ENCODE data around the gene ABLIM2.

ABLIM2 gene

DNA sequence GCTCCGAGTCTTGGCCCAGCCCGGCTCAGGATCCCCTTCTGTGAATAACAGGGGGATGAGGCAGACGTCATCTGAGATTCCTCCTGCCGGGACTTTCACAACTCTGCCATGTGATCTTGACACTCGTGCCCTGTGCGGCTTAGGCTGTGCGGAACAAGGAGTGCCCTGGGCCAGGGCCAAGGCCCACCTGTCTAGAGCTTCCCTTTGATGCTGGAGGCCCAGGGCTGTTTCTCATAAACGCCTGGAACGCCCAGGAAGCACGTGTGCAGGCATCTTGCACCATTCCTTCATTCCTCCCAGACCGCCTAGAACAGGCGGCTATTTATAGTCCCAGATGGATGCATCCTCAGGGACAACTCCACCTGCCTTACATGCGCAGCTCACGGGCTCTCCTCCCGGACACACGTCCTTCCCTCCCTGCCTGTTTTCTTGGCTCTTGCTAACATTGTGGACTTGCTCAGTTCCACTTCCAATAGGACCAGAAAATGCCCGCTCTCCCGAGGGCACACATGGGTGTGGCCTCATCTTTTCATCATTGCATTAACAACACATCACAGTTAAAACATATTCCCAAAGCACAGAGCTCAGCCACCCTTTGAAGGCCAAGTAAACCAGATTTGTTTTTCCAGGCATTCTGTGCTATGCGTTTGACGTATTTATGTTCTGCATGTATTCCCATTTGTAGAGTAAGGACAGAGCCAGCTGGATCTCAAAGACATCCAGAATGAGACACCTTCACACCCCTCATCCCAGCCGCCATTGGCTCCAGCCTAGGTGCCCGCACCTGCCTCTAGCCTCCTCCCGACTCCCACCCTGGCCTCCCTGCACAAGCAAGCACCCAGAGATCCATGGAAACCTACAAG, 57.2 kb downstream of the ABLIM2 start:
- no peak for DNase-seq

DNA sequence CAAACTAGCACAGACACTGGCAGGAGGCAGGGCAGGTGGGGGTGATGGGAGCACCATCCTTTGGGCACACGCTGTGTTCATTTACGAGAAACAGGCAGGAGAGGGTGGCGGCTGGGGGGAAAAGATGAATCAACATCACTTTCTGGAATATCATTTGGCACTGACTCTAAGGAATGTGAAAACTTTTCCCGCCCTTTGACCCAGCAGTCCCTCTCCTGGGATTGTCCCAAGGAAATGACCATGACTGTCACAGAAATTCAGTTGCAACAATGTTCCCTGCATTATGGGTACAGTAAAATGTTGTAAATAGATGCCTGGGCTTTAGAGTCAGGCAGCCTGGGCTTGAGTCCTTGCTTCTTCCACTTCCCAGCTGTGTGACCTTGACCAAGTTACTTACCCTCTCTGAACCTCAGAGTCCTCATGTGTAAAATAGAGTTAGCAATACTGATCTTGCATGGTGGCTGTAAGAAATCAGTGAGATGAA, 58.6 kb downstream of the ABLIM2 start:
- DNase-seq = no peak

- DNase-seq = no peak
Observed at GRCh38 chr4:8098506-8098905, 60.1 kb downstream of the ABLIM2 start.

- no peak for DNase-seq
Observed at GRCh38 chr4:8097721-8098345, 60.8 kb downstream of the ABLIM2 start.

DNA sequence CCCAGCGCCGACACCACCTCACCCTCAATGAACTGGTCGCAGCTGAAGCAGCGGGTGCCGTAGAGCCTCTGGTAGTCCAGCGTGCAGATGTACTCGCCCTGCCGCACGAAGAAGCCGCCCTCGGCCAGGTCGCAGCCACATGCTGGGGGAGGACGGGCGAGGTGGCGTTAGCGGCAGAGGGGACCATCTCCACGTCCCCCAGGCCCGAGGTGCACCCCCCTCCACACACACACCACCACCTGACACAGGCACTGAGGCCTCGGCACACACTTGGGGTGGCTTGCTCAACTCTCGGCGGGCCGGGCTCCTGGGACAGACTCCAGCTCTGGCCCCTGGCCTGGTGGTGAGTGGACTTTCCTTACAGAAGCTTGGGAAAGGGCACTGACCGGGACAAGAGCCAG, 61.5 kb downstream of the ABLIM2 start:
- DNase-seq = no peak

GRCh38 chr4:8096690-8097061, 61.9 kb downstream of the ABLIM2 start:
- DNase-seq = no peak

GRCh38 chr4:8095956-8096689, 62.5 kb downstream of the ABLIM2 start:
- no peak for DNase-seq

DNA sequence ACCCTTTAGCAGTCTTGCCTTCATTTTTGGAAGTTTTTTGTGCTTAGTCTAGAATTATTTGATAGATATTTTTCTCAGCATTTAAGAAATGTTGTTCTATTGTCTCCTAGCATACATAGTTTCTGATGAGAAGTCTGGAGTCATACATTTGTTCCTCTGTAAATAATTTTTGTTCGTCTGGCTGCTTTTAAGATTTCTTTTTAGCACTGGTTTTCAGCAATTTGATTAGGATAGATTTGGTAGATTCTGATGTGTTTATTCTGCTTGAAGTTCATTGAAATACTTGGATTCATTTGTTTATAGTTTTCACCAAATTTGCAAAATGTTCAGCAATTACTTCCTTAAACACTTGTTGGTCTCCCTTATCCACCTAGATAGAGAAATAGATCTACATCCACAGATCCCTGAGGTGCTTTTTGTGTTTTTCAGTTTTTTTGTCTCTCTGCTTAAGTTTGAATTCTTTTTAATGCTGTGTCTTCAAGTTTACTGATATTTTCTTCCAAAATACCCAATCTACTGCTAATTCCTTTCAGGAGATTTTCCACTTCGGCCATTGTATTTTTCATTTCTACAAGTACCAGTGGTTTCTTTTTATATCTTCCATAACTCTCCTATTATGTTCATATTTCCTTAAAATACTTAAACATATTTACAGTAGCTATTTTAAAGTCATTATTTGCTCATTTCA, 64.9 kb downstream of the ABLIM2 start:
- DNase-seq = no peak

- DNase-seq = no peak
Observed at GRCh38 chr4:8092282-8092681, 66.3 kb downstream of the ABLIM2 start.

DNA sequence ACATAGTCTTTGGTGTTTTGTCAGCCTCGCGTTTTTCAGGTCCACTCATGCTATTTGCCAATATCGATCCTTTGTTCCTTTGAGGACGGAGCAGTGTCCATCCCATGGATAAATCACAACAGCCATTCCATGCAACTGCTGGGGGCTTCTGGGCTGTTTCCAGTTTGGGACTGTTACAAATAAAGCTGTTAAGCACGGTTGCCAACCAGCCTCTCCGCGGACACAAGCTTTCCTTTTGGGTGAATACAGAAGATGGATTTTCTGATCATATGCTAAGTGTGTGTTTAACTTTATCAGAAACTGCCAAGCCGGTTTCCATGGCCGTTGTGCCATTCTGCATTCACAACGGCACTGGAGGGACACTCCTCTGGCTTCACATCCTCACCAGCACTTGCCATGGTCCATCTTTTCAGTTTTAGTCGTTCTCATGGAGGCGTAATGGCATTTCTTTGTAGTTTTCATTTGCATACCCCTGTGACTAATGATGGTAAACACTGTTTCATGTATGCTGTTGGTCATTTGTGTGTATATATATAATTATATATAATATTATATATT, 67.8 kb downstream of the ABLIM2 start:
- no peak for DNase-seq

GRCh38 chr4:8090312-8090711, 68.3 kb downstream of the ABLIM2 start:
- no peak for DNase-seq

GRCh38 chr4:8089862-8090261, 68.8 kb downstream of the ABLIM2 start:
- no peak for DNase-seq

- no peak for DNase-seq
Observed at GRCh38 chr4:8088966-8089491, 69.6 kb downstream of the ABLIM2 start.

DNA sequence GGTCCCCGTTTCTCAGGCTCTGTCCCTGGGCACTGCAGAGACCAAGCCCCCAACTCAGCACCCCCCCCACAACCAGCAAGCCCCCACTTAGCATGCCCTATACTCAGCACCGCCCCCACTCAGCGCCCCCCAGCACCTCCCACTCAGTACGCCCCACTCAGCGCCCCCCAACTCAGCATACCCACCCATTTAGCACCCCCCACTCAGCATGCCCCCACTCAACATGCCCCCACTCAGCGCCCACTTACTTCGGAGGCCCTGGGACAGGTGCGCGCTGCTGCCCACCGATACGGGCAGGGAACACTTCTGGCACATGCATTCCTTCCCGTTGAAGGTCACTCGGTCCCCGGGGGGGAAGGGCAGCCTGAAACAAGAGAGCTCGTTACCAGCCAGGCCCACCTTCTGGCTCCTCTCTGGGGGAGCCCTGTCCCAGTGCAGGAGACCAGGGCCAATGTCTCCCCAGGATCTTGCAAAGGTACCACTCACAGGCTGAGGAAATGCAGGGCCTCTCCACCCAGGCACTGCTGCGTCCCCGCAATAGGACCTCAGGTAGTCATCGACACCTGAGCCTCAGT, 70.6 kb downstream of the ABLIM2 start:
- DNase-seq = no peak

GRCh38 chr4:8086783-8087445, 71.7 kb downstream of the ABLIM2 start:
- DNase-seq = no peak

GRCh38 chr4:8085491-8086117, 73.0 kb downstream of the ABLIM2 start:
- no peak for DNase-seq

GRCh38 chr4:8084712-8085490, 73.7 kb downstream of the ABLIM2 start:
- DNase-seq = no peak

DNA sequence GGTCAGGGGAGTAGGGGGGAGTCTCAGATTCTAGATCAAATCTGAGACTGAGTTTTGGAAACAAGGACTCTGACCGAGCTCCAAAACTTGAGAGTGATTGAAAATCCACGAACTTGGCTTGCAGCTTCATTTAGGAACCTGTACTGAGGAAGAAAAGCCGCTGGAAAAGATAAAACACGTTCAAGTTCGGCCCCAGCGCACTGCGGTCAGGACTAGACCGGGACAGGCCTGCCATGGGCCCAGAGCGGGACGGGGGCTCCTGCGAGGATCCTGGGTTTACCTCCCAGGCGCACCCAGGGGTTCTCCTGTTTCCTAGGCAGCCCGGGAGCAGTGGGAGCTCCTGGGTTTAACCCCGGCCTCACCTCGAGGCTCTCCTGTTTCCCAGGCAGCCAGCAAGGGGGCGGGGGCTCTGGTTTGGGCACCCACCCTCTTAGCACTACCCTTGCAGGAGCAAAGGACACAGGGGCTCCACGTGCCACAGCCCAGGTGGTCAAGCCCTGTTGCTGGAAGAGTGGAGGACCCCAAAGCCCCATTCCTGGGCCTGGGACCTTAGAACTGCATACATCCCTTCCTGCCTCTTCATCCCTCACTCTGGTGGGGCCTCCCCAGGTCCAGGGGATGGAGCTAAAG, 74.5 kb downstream of the ABLIM2 start:
- DNase-seq = no peak

DNA sequence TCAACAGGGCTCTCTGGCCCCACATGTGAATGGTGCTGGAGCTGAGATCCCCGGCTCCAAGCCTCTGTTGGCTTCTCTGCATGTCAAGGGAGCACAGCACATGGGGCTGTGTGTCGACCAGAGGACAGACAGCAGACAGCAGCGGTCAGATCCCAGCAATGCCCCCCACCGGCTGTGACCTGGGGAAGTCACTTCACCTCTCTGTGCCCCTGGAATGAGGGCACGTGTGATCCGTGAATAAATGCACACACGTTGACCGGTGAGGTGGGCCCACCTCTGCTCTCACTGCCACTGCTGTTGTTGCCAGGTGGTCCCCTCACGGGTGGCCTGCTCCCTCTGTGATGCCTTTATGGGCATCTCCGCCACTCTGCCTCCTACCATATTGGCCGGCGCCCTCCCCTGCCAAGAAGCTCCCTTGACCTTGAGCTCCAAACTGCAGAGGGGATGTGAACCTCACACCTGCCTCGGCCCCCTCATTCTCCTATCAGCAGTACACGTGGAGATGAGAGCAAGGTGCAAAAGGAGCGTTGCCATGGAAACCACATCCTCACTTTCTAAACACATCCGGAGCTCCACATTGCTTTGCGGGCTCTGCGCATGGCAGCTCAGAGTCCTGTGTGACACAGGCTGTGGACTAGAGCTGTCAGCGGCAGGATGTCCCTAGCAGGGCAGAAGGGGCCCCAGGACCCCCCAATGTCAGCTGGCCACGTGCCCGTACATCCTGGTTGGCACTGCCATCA, 75.4 kb downstream of the ABLIM2 start:
- no peak for DNase-seq

Data from CD4-positive, alpha-beta T cell treated with Interleukin-21 for 1 hour (primary cell).